GM21360 (cell line): ENCODE results near the gene FUOM.
A peak's percentile ranks its signal among the peaks of the same experiment; 100 is the strongest.

Experiments
- ATAC-seq: cut with Tn5 transposase; IDR thresholded peaks from one replicate; pipeline ENCODE4 v1.9.1; 2021; ENCODE audit warnings: mild to moderate bottlenecking, moderate library complexity; ENCODE audit not compliant: unreplicated experiment

The FUOM gene

DNA sequence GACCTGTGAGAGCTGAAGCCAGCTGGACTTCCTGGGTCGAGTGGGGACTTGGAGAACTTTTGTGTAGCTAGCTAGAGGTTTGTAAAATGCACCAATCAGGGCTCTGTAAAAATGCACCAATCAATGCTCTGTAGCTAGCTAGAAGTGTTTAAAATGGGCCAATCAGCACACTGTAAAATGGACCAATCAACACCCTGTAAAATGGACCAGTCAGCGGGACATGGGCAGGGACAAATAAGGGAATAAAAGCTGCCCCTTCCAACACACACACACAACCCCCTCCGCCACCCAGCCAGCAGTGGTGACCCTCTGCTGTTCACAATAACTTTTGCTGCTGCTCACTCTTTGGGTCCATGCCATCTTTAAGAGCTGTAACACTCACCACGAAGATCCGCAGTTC, 42.0 kb downstream of the FUOM start:
- ATAC-seq, result no peak

DNA sequence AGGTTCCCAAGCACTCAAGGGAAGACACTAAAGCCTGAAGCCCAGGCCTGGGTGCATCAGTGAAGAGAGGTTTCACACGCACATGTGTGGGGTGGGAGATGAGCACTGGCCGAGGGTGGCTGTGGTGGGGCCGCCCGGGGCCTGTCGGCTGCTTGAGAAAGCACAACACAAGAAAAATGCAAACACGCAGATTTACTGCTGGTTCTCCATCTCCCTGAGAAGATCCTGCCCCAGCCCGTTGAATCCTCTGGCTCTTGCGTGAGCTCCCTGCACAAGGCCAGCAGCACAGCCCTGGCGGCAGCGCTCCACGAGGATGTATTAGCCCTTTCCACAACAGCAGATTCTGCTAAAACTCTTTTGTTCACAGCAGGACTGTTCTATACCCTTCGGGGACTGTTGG, 42.9 kb downstream of the FUOM start:
- ATAC-seq, result no peak

DNA sequence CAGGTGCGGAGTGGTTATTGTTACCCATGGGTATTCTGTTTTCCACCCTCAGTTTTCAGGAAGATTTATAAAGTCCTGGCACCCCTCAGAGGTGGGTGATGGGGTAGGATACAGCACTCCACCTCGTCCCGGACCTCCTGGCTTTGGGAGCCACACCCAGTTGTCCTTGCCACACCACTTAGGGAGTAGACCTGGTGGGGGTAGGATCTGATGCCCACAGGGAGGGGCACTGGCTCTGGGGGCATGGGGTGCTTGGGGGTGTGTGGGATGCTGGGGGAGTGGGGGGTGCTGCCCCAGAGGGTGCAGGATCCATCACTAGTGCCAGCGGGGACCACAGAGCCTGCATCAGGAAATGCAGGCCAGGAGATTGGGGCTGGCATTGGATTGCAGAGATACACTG, 44.6 kb downstream of the FUOM start:
- no peak for ATAC-seq

DNA sequence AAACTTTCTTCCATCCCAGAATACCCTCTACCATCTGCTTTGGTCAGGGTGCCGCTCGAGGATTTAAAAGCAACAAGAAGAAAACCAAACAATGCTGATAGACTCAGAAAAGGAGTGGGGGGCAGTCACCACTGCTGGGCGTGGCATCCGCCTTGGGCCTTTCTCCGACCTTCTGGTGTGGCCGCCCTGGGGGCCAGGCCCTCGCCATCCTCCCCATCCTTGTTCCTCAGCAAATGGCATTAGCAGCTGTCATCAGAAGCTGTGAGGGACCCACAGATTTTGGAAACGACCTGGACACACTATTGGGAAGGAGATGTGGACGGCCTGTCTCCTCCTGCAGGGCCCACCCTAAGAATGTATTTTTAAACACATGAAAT, 45.1 kb downstream of the FUOM start:
- no peak for ATAC-seq

DNA sequence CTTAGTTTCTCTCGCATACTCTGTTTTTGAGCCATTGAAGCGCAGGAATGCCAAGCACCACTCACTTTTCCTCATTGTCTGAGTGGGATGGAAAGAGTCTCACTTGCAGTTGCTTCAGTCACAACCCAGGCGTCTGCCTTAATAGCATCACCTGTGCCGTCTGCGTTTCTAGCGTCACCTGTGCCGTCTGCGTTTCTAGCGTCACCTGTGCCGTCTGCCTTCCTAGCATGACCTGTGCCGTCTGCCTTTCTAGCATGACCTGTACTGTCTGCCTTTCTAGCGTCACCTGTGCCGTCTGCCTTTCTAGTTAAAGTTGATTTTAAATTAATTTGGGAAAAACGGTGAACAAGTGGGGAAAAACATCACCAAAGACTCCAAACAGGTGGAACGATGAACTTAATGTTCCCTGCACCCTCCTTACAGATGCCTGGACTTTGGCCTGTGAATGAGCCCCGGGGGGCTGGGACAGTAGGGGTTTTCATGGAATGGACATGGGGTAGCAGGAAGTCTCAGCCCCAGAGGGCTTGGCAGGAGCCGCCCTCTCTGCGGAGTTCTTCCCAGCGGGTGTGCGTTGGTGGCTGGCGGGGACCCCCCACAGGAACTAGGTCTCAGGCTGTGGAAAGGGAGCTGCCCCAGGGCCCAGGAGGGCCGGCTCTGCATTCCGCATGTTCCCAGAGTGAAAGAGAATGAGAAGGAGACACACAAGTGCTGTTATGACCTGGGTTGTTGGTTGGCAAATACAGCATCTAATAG, 45.6 kb downstream of the FUOM start:
- ATAC-seq, result no peak

DNA sequence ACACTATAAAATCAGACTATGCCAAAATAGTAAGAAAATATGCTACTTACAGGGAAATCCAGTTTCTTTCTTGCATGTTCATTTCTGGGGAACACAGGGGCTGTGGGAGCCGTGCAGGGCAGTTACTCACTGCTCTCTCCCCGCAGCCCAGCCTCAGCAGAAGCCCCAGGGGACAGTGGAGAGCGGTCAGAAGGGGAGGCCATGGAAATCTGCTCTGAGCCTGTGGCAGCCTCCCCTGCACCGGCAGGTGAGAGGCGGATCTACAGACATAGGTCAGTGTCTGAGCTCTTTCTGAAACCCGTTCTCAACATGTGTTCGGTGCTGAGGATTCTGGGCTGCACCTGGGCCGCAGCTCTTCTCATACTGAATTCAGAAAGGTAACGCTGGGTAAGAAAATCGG, 46.2 kb downstream of the FUOM start:
- no peak for ATAC-seq

DNA sequence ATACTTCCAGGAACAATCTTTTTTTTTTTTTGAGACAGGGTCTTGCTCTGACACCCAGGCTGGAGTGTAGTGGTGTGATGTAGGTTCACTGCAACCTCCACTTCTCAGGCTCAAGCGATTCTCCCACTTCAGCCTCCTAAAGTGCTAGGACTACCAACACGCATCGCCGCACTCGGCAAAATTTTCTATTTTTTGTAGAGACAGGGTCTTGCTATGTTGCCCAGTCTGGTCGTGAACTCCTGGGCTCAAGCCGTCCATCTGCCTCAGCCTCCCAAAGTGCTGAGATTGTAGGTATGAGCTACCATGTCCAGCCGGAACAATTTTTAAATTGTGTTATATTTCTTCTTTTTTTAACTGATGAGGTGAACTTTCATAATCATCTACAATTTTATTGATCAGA, 47.0 kb downstream of the FUOM start:
- no peak for ATAC-seq

DNA sequence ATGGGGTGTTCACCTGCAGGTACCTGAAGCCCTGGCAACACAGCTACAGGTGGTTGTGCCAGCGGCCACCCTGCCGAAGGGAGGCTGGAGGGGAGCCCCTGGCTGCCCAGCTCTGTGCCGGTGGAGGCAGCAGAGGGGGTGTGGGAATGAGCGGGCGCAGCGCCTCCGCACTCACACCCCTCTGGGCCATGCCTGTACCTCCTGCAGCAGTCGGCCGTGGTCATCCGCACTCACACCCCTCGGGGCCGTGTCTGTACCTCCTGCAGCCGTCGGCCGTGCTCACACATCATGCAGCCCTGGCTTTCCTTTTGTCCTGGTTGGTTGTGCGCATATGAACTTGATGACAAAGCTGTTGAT, 47.4 kb downstream of the FUOM start:
- ATAC-seq, result no peak

DNA sequence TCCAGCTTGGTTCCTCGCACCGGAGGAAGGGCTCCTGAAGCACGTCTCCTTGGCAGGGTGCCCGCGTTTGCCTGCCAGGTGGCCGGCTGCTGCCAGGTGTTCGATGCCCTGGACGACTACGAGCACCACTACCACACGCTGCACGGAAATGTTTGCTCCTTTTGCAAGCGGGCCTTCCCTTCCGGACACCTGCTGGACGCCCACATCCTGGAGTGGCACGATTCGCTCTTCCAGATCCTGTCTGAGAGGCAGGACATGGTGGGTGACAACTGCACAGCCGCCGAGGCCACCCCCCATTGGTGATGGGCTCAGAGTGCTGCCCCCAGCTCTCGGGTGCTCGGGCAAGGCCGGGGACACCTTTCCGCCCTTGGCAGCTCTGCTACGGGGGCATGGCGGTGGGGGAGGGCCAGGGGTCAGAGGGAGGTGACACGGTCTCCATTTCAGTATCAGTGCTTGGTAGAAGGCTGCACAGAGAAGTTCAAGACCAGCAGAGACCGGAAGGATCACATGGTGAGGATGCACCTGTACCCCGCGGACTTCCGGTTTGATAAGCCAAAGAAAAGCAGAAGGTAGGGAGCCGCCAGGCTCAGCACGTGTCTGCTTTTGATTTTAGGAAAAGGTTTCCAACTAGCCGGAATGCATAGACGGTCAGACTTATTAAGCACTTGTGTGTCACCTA, 48.0 kb downstream of the FUOM start:
- ATAC-seq, result no peak

DNA sequence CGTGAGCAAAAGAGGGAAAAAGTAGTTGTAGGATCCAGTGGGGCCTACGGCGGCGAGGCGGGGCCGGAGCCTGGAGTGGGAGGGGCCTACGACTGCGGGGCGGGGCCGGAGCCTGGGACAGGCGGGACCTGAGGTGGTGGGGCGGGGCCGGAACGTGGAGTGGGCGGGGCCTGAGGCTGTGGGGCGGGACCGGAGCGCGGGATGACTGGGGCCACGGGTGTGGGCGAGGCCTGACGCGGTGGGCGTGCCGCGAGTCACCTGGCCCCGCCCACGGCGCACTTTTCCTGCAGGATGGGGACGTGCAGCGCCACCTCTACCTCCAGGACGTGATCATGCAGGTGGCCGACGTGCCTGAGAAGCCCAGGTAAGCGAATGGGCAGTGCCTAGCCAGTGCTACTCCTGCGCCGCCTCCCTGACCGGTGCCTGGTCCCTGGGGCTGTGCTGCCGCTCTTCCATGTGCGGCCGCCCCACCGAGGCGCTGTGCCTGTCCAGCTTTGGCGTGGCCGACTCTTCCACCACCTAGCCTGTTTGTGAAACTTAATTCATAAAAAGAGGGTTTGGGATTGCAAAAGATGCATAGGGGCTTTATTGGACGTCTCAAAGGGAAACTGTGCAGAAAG, 48.6 kb downstream of the FUOM start:
- peak; percentile 62 for ATAC-seq

DNA sequence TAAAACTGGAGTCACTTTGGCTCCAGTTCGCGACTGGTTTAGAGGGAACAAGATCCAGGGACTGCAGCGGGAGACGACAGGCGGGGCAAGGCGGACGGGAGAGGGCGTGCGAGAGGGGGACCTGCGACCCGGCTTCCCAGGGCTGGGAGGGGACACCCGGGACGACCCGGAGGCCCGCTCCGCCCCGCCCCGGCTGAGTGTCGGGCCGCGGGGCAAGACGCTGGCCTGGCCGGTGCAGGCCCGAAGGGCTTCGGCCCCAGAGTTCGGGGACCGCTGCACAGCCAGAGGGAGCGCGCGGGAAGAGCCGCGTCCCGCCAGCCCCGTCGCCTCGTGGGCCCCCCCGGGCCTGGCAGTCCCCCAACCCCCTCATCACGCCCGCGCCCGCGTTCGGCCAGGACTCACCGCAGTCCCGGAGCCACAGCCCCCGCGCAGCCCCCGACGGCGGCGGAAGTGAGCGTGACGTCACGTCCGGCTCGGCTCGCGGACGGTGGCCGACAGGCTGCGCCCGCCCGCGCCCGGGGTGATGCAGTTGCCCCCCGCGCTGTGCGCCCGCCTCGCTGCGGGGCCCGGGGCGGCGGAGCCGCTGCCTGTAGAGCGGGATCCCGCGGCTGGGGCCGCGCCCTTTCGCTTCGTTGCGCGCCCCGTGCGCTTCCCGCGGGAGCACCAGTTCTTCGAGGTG, 49.3 kb downstream of the FUOM start, which contains the start of the genes TUBGCP2 and ZNF511:
Gene TUBGCP2, minus strand, starts transcription at position 452 of the 679 bp plus-strand sequence. CDS start 5,931 bp downstream, outside the sequence.
Gene ZNF511, plus strand, starts transcription at position 494 of the 679 bp plus-strand sequence. Its CDS starts 30 bp downstream, at position 524.
- peak; percentile 60 for ATAC-seq

DNA sequence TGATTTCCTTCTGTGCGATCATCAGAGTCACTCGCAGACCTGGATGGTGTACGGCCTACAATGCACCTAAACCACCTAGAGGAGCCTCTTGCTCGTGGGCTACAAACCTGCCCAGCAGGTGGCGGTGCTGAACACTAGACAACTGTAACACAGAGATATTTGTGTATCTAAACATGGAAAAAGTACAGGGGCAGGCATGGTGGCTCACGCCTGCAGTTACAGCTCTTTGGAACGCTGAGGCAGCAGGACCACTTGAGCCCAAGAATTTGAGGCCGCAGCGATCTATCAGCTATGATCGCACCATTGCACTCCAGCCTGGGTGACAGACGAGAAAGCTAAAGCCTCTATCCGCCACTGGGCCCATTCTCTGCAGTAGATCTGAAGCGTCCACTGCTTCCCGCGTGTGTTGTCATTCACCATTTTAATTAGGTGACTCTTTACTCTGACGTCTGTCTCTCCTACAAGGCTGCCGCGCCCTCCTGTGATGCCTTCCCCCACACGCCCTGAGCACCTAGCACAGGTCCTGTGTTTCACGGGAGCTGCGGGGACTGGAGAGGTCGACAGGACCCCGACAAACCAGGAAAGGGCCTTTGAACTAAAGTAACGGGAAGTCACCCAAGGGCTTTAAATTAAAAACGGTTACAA, 49.9 kb downstream of the FUOM start:
- peak; percentile 45 for ATAC-seq

DNA sequence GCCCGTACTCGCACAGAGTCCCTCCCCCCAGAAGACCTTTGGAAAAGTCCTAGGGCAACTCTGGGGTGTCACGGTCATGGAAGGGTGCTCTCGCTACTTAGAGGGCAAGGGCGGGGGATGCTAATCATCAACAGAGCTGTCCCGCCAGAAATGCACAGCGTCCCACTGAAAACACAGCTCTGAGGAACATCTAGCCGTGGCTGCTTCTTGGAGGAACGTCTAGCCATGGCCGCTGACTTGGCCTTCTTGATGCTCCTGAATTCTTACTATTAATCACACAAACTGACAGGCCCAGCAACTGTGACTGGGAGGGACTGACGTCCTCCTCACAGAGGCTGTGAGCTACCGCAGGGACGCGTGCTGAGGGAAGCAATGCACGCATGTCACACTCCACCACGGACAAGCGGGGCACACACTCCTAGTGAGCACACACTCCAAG, 50.9 kb downstream of the FUOM start:
- no peak for ATAC-seq

DNA sequence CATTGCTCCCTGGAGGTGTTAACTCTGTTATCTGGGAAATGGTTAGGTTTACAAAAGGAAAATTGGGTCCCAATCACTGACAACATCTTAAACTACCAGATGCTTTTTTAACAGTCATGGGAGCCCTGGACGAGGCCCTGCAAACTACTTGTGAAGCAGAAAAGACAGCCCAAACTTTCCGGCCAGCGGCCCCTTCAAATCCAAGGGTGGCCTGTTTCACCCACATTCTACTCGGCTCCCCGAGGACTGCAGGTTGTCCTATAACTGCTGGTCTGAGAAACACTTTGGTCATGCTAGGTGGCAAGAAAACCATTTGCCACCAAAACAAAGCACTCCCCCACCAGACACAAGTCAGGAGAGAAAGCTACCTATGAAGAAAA, 51.7 kb downstream of the FUOM start:
- ATAC-seq, result no peak
